ENCODE results near the gene PABPN1L. TPM values are rescaled to one million over a fixed set of nuclear protein-coding genes. Genes with fewer than 3 reads are reported as not detected.
"Not testable (repeated sequence)": the region's sequence is repeated elsewhere in the genome, so short reads cannot be mapped to it uniquely, and the experiment has no call there.

The PABPN1L gene
- total and polyA plus RNA-seq, 10 of the 15 experiments (the other 5 are each of a cell fraction or from before 2014, with no cell fraction given) = not detected

DNA sequence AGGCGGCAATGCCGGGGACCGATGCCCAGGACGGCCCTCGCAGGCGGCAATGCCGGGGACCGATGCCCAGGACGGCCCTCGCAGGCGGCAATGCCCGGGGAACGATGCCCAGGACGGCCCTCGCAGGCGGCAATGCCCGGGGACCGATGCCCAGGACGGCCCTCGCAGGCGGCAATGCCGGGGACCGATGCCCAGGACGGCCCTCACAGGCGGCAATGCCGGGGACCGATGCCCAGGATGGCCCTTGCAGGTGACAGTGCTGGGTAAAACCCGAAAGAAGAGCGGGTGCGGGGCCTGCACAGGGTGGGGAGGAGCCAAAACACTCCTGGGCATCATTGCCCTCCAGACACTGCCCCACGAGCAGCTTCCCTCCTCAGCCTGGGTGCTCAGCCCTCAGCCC is 42.8 kb downstream of the PABPN1L start:
- BruUV-seq (replicated peaks); CTCF ChIA-PET: not testable (repeated sequence)
- 87% methylated on average over 16 of the region's 31 CpGs for WGBS (ENCODE audit: insufficient coverage, insufficient replicate concordance, low lambda C conversion rate, missing lambda C conversion rate)

GRCh38 chr16:88822281-88823040 is 44.0 kb downstream of the PABPN1L start:
- ChIA-PET RAD21 (ENCODE audit: unreplicated experiment) (no interaction called here), SMC1A (ENCODE audit: uncharacterized antibody, unreplicated experiment) (no interaction called here), POLR2A (no interaction called here), CTCF (no interaction called here)
- no peak overlapping the region for H2AFZ ChIP-seq (ENCODE audit: control insufficient read depth, low read depth, low read length)
- H3K27ac ChIP-seq (ENCODE audit: control insufficient read depth, insufficient read depth) = no peak overlapping the region
- no TSS peak for BruUV-seq (replicated peaks)
- H3K4me1 ChIP-seq (ENCODE audit: control insufficient read depth, insufficient read depth, low read length) = no peaks in the 10 kb centered on the region
- H4K20me1 ChIP-seq (ENCODE audit: control insufficient read depth, insufficient read depth) = no peaks in the 10 kb centered on the region
- no peak overlapping the region for H3K4me3 ChIP-seq
- H3K9me3 ChIP-seq (replicated peaks; ENCODE audit: control insufficient read depth, insufficient read depth, low read length) = no peaks in the 10 kb centered on the region
- ATAC-seq (no peak), DNase-seq (ENCODE audit: low read depth, low spot score) (no peak), FAIRE-seq (no peak)
- TF ChIP-seq CEBPB (IDR thresholded peaks at IDR 0.05; ENCODE audit: borderline replicate concordance in 1 of 2, low read depth in 2 of 2, low read length in 2 of 2) (no peak), CBFB (IDR thresholded peaks at IDR 0.05; ENCODE audit: low read depth) (no peak), FOS (IDR thresholded peaks at IDR 0.05; ENCODE audit: borderline replicate concordance, extremely low read depth, insufficient read length) (no peak), TCF3 (IDR thresholded peaks at IDR 0.05; ENCODE audit: borderline replicate concordance, insufficient read depth, low read depth, low read length) (no peak), LARP7 (IDR thresholded peaks at IDR 0.05) (no peak), POLR2AphosphoS5 (IDR thresholded peaks at IDR 0.05; ENCODE audit: low read length) (no peak), NR2F1 (conservative IDR thresholded peaks at IDR 0.05) (no peak), SRF (IDR thresholded peaks at IDR 0.05; ENCODE audit: low read depth in 2 of 2, low read length in 2 of 2) (no peak), IRF4 (IDR thresholded peaks at IDR 0.05; ENCODE audit: low read depth, low read length) (no peak), ASH2L (IDR thresholded peaks at IDR 0.05; ENCODE audit: borderline replicate concordance, low read depth) (no peak)
- no peaks in the 10 kb centered on the region for H3K79me2 ChIP-seq (ENCODE audit: control insufficient read depth, insufficient read depth, low read length)
- no peak overlapping the region for H3K4me2 ChIP-seq (ENCODE audit: control insufficient read depth, insufficient read depth)
- in situ Hi-C loops (cut with MboI) (loop anchor here (5.0 kb wide), 1 partner anchor 345 kb away; no protein-coding TSS in a partner anchor), intact Hi-C loops (cut with micrococcal nuclease; ENCODE audit: unreplicated experiment) (no loop called here)
- no peaks in the 10 kb centered on the region for H3K27me3 ChIP-seq (replicated peaks in 1 of 2; ENCODE audit: control insufficient read depth in 2 of 2, insufficient read depth in 2 of 2, low read length in 1 of 2)
- no peak overlapping the region for H3K9ac ChIP-seq (ENCODE audit: control insufficient read depth, insufficient read depth, low read length)
- 65% methylated on average over 24 of the region's 24 CpGs for WGBS (ENCODE audit: insufficient coverage, insufficient replicate concordance, low lambda C conversion rate, missing lambda C conversion rate)
- no peaks in the 10 kb centered on the region for H3K36me3 ChIP-seq (ENCODE audit: control insufficient read depth in 2 of 2, insufficient read depth in 2 of 2, low read length in 1 of 2)

More for the DNA sequence above, 42.8 kb downstream of the PABPN1L start:
- H3K36me3 ChIP-seq (ENCODE audit: control insufficient read depth in 2 of 2, insufficient read depth in 2 of 2, low read length in 1 of 2); H3K79me2 ChIP-seq (ENCODE audit: control insufficient read depth, insufficient read depth, low read length); H4K20me1 ChIP-seq (ENCODE audit: control insufficient read depth, insufficient read depth); RAD21 ChIA-PET (ENCODE audit: unreplicated experiment); intact Hi-C loops (cut with micrococcal nuclease; ENCODE audit: unreplicated experiment); H3K4me3 ChIP-seq; H3K27me3 ChIP-seq (replicated peaks in 1 of 2; ENCODE audit: control insufficient read depth in 2 of 2, insufficient read depth in 2 of 2, low read length in 1 of 2); H3K27ac ChIP-seq (ENCODE audit: control insufficient read depth, insufficient read depth); POLR2A ChIA-PET; DNase-seq (ENCODE audit: low read depth, low spot score); H2AFZ ChIP-seq (ENCODE audit: control insufficient read depth, low read depth, low read length); H3K4me1 ChIP-seq (ENCODE audit: control insufficient read depth, insufficient read depth, low read length); H3K4me2 ChIP-seq (ENCODE audit: control insufficient read depth, insufficient read depth); ATAC-seq; H3K9me3 ChIP-seq (replicated peaks; ENCODE audit: control insufficient read depth, insufficient read depth, low read length); SMC1A ChIA-PET (ENCODE audit: uncharacterized antibody, unreplicated experiment); FAIRE-seq; H3K9ac ChIP-seq (ENCODE audit: control insufficient read depth, insufficient read depth, low read length): not testable (repeated sequence)
- in situ Hi-C loops (cut with MboI) = loop anchor here (5.0 kb wide), 1 partner anchor 344 kb away; no protein-coding TSS in a partner anchor
